Activated CD4-positive, alpha-beta T cell treated with anti-CD3 and anti-CD28 coated beads, Interleukin-2, amount 50 U/mL, for 24 hours (primary cell): ENCODE results near the gene DNAH3.
"Not testable (repeated sequence)": the region's sequence is repeated elsewhere in the genome, so short reads cannot be mapped to it uniquely, and the experiment has no call there.

ENCODE experiments used
- DNase-seq, 2 donors: peaks; one replicate each; pipeline ENCODE4 v3.0.0-alpha.2; 2020; ENCODE audit warnings: low read depth in 1 of 2, low spot score in 1 of 2

DNAH3 gene

DNA sequence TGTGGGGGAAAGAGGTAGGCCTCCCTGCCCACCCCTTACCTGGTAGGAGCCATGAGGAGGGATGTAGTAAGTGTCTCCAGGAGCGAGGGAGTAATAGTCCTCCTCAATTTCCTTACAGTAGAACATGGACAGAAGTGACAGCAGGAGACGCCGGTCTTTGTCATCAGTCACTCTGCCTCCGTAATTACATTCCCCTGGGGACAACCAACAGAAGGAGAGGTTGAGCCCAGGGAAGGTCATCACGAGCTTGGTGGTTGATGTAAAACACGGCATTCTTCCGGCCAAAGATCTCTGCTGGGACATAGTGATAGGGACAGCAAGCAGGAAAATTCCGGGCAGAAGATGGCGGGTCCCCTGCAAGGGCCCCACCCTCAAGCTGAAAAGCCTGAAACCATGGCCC is 202.2 kb downstream of the DNAH3 start:
- DNase-seq, result no peak

DNA sequence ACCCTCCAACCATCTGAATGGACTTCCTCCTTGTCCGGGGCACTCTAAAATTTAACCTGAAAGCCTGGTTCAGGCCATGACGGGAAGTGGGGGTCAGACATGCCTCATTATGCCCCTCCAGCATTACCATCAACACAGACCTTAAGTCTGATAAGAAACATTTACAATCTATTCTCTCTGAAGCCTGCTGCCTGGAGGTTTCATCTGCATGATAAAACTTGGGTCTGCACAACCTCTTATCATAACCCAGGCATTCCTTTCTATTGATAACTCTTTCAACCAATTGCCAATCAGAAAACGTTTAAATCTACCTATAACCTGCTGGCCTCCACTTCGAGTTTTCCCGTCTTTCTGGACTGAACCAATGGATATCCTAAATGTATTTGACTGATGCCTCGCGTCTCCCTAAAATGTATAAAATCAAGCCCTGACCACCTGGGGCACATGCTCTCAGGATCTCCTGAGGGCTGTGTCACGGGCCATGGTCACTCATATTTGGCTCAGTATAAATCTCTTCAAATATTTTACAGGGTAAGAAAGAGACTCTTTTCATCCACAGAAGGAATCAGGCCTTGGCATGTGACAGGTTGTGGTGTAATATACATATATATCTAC is 204.5 kb downstream of the DNAH3 start:
- DNase-seq, result no peak

DNA sequence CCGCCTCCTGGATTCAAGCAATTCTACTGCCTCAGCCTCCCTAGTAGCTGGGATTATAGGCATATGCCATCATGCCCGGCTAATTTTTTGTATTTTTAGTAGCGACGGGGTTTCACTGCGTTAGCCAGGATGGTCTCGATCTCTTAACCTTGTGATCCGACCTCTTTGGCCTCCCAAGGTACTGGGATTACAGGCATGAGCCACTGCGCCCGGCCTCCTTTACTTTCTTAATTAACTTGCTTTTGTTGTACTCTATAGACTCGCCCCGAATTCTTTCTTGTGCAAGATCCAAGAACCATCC is 205.1 kb downstream of the DNAH3 start:
- DNase-seq, result not testable (repeated sequence)

DNA sequence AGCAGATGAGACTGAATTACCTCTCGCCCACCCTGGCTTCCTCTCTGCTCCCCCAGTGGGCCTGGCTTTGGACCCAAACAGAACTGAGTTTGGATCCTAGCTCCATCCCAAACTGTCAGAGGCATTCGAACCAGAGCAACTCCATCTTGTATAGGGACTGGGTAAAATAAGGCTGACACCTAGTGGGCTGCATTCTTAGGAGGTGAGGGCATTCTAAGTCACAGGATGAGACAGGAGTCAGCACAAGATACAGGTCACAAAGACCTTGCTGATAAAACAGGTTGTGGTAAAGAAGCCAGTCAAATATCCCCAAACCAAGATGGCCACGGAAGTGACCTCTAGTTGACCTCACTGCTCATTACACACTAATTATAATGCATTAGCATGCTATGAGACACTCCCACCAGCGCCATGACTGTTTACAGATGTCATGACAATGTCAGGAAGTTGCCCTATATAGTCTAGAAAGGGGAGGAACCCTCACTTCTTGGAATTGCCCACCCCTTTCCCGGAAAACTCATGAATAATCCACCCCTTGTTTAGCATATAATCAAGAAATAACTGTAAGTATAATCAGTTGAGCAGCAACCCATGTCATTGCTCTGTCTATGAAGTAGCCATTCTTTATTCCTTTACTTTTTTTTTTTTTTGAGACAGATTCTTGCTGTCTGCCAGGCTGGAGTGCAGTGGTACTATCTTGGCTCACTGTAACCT is 205.6 kb downstream of the DNAH3 start:
- peak in 1 of 2 donors; percentile 7 for DNase-seq

DNA sequence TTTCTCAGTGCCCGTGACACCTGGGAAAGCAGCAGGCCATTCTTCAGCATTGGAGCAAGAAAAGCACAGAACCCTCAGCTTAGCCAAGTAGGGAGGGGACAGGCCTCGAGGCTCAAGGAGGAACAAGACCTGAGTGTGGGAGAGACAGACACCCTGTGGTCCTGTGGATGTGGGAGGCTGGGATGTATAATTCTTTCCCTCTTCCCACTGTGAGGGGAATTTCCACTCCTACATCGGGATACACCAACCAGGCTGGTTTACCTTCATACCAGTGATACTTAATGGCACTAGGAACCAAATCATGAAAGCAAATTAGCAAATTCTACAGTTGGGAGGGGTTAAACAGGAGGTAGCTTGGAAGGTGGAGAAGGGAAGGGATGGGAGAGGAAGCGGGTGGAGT is 208.4 kb downstream of the DNAH3 start:
- no peak for DNase-seq

DNA sequence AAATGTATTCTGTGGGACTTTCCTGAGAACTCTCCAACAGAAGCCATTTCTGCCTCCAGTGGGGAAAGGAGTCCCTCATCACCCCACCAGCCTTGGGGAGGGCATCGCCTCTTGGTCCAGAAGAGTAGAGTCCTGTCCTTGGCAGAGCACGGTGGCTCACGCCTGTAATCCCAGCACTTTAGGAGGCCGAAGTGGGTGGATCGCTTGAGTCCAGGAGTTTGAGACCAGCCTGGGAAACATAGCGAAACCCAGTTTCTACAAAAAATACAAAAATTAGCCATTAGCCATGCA is 209.1 kb downstream of the DNAH3 start:
- no peak for DNase-seq

DNA sequence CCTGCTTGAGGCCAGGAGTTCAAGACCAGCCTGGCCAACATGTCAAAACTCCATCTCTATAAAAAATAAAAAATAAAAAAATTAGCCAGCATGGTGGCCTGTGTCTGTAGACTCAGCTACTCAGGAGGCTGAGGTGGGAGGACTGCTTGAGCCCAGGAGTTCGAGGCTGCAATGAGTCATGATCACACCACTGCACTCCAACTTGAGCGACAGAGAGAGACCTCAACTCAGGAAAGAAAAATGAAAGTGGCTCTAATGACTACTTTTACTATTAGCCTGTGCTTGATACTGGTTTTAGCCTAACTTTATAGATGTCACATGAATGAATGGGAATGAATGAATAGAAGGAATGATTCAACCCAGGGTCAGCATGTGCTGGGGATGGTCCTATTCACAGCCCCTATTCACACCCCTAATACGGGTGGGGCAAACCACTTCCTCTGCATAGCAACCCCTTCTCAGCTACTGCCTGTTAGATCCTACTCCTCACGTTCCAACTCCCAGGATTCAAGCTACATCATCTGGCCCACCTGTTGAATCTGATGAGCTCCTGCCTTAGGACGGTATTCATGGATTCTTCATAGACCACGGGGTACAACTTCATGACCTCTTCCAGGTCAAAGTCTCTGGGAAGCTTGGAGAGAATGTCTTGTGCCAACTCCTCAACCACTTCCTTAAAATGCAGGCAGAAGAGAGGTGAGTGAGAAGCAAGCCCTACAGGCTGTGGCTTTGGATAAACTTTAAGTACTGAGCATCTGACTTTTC is 209.6 kb downstream of the DNAH3 start:
- no peak for DNase-seq

DNA sequence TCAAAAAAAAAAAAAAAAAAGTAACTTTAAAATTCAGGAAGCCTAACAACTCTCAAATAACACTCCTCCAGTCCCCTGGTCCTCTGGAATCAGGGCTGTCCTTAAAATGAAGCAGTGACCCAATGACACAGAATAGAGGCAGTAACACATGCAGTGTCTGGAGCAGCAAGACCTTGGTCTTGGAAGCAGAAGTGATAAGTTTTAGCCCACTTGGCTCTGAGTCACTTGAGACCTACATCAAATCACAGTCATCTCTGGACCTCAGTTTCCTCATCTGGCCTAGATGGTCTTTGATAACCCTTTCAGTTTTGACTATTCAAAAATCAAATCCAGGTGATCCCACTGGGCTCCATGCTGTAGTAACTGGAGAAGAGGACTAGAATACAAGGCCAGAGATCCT is 211.0 kb downstream of the DNAH3 start:
- DNase-seq, result no peak

DNA sequence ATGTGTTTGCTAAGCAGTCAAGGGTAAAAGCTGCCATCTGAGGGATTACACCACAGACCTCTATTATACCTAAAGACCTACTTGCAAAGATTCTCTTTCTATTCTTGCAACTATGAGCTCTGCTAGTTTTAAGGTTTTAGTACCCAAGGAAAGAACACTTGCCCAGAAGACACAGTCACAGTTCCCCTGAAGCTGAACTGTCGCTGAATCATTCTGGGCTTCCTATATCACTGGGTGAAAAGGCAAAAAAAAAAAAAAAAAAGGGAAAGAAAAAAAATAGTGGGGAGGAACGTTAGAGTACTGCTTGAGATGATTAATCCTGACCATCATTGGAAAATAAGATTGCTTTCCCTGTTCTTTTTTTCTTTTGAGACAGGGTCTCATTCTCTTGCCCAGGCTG is 212.2 kb downstream of the DNAH3 start:
- no peak for DNase-seq

DNA sequence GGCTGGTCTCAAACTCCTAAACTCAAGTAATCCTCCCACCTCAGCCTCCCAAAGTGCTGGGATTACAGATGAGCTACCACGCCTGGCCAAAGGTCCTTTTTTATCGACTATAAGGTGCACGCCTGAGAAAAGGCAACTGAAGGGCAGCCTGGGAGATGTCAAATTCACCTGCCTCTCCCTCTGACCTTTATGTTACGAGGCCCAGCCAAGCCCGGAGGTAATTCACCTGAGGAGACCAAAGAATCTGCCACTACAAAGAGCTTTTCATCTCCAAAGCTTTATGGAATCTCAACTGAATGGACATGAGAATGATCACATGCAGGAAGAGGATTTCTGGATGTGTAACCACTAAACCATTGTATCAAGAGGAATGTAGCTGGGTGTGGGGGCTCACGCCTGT is 212.9 kb downstream of the DNAH3 start:
- DNase-seq, result no peak

DNA sequence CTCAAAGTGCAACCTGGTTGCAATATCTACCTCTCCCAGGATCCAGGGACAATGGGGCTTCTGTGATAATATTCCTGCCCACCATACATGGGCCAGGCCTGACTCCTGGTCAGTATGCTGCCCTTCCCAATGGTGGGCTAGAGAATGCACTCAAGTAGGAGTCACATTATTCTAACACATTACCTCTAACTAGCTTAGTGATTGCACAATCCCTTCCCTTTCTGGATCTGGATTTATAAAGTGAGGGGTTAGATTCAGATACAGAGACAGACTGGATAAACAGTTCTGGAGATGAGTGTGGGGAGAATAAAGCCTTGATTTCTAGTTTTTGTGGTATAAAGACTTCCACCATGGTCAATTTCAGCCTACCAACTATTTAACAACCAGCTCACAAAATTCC is 217.1 kb downstream of the DNAH3 start:
- no peak for DNase-seq

DNA sequence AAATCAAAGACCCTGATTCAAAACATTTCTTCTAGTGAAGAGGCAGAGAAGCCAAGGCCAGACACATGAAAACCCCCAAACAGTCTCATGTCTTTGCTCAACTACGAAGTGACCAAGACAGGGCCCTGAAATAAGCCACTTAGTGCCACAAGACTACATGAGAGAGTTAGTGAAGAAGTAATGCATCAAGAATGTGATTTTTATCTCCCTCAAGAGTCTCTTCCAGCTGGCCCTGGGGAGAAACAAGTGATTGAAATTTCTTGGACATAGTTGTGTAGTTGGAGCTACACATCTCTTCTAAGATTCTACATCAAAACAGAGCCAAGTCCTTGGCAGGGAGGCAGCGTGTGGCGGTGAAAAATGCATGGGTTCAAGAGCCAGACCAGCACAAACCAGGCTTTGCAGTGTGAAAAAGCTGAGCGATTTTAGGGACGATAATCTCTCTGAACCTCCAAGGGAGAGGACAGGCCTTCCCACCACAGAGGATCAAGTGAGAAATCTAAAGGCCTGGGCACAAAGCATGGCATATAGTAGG is 219.5 kb downstream of the DNAH3 start:
- no peak for DNase-seq

DNA sequence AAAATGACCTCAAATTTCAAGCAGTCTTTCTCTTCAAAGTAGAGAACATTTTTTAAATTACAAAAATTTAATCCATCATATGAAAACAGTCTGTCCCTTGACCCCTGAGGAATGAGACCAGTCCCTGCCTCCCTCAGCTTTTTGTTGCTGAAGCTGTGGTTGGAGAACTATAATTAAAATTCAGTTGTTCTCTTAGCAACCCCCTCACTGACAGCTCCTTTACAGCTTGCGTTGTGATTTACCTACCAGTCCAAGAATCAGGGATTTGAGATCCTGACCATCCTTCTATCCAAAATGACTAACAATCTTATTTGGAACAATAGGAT is 220.3 kb downstream of the DNAH3 start:
- DNase-seq, result no peak

DNA sequence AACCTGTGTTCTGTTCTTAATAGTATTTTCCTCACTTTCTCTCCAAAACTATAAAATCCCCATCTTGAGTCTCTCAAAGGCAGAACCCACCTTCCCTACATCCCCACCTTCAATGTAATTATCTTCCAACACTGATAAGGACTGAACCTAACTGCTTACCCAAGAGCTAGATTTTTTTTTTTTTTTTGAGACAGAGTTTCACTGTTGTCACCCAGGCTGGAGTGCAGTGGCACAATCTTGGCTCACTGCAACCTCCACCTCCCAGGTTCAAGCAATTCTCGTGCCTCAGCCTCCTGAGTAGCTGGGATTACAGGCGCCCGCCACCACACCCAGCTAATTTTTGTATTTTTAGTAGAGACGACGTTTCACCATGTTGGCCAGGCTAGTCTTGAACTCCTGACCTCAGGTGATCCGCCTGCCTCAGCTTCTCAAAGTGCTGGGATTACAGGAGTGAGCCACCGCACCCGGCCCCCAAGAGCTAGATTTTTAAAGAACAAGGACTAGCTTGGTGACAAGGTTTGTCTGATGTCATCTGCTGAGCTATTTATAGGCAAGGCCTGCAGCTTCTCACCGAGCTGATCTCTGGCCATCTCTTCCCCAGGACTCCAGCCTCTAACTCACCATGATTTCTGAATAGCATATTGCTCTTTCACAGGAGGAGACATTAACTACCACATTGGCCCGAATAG is 220.8 kb downstream of the DNAH3 start:
- DNase-seq, result not testable (repeated sequence)

DNA sequence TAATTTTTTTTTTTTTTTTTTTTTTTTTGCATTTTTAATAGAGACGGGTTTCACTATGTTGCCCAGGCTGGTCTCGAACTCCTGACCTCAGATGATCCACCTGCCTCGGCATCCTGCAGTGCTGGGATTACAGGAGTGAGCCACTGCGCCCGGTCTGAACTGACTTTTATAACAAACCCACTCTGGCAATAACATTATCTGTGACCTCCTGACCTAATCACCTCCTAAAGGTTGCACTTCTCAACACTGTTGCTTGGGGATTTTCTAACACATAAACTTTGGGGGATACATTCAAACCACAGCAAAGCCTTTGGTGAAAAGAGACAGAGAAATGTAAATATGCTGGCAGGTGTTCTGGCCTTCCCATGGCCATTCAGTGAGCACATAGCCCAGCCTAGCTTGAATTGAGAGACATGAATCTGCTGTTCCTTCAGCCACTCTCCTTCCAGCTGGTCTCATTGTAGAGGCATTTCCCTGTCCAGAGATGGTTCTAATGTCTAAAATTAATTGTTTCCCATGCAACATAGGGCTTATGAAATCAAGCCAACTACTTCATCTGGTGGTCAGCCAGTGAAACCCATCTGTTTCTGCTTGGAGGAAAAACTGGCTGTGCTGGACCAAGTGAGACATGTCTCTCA is 221.8 kb downstream of the DNAH3 start:
- no peak for DNase-seq

DNA sequence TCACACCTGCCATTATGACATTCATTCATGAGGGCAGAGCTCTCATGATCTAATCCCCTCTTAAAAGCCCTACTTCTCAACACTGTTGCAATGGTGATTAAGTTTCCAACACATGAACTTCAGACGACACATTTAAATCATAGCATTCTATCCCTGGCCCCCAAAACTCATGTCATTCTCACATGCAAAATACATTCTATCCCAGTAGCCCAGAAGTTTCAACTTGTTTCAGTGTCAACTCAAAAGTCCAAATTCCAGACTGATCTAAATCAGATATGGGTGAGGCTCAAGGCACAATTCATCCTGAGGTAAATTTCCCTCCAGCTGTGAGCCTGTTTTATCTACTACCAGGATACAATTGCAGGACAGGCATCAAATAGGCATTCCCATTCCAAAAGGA is 224.9 kb downstream of the DNAH3 start:
- DNase-seq, result no peak

DNA sequence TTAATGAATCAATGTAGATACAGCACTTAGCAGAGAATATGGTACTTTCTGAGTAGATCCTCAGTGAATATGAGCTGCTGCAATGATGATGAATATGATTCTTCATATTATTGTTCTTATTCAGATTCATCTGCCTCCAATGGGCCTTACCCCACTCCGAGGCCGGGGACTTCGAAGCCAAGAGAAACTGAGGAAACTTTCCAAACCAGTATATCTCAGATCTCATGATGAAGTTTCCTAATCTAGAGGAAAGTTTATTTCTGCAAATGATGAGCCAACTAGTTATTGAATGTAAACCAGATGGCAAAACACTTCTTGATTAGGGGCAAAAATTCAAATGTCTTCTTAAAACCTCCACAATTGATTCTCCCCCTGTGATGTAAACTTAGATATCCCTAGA is 226.8 kb downstream of the DNAH3 start:
- DNase-seq, result no peak

DNA sequence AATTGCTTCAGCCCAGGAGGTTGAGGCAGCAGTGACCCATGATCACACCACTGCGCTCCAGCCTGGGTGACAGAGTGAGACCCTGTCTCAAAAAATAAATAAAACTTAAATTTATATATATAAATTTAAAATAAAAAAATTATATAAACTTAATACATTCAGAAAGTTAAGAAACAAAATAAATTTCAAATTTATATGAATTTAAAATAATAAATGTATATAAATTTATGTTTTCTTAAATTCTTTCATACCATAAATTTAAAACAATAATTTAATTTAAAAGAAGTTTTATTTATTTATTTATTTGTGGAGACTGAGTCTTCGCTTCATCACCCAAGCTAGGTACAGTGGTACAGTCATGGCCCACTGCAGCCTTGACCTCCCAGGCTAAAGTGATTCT is 229.8 kb downstream of the DNAH3 start:
- DNase-seq, result no peak

DNA sequence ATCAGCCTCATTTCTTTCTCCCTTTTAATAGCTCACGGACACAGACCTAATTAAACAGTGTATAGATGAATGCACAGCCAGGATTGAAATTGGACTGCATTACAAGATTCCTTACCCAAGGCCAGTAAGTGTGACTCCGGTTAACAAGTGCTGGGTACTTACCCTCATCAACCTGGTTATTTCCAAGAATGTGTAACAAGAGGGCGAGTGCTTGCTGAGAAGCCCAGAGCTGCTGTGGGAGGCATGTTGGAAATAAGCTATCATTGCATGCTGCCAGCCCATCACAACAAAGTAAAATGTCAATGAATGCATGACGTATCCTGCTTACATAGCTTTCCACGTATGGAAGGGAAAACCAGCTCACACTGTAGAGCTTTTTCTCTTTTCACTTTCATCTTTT is 230.6 kb downstream of the DNAH3 start:
- no peak for DNase-seq

DNA sequence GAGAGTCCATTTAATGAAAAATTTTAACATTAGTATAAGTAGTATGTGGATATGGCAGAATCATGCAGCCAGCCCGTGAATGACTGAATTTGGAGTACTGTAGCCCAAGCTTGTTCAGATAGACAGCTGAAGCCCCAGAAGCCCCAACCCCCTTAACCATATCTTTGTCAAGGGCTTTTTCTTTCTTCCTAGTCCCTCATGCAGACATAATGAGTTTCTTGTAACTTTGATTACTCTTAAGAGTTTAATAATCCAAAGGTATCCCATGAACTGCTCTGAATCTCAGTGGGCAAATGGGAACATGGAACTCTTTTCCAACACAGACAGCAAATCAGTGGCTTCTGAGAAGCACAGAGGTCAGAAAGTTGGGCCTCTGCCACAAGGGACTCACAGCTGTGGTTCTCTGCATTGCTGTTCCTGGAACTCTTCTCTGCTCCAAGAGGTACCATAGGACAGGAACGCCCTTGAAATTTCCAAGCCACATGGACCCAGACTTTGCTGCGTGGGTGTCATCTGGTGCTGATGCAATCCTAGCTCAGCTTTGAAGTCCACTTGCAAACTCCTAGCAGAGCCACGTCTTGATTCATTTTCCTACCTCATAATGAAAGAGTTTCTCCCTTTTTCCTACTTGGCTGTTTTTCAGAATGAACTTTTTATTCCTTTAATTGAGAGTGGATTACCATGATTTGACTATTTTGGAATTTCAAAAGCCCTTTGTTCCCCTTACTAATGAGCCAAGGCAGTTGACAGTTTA is 232.0 kb downstream of the DNAH3 start:
- no peak for DNase-seq

DNA sequence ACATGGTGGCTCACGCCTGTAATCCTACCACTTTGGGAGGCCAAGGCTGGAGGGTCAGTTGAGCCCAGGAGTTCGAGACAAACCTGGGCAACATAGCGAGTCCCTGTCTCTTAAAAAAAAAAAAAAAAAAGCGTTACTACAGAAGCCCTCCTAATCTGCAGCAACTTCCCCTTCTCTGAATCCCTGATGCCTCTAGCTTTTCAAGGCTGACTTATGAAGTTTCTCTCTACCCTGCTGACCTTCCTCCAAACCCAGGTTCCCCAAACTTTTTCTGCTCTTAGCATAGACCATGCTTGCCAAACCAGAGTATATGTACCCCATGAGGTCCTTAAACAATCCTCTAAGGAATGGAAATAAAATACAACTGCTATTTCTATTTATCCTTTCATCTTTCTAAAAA is 233.7 kb downstream of the DNAH3 start:
- DNase-seq, result no peak
